IPS-18a (cell line): ENCODE measurements around the gene ZNF280C.
A peak's percentile ranks its signal among the peaks of the same experiment; 100 is the strongest.
"Not testable (repeated sequence)": the region's sequence is repeated elsewhere in the genome, so short reads cannot be mapped to it uniquely, and the experiment has no call there.

ENCODE experiments used
- H3K27ac ChIP-seq: one replicate; pipeline ENCODE4 v1.5.1; 2013; ENCODE audit warnings: low read length
- H3K27me3 ChIP-seq: one replicate; pipeline ENCODE4 v1.6.1; 2013; ENCODE audit warnings: mild to moderate bottlenecking, low read length; ENCODE audit not compliant: control insufficient read depth, insufficient read depth
- H3K36me3 ChIP-seq: one replicate; pipeline ENCODE4 v1.6.1; 2013; ENCODE audit warnings: low read depth, low read length; ENCODE audit not compliant: control insufficient read depth
- H3K4me1 ChIP-seq: one replicate; pipeline ENCODE4 v1.6.1; 2013; ENCODE audit warnings: low read depth, low read length; ENCODE audit not compliant: control insufficient read depth
- H3K4me3 ChIP-seq: one replicate; pipeline ENCODE4 v1.5.1; 2013; ENCODE audit warnings: low read length
- H3K9ac ChIP-seq: one replicate; pipeline ENCODE4 v1.6.1; 2013; ENCODE audit warnings: mild to moderate bottlenecking, low read length, moderate library complexity
- H3K9me3 ChIP-seq: one replicate; pipeline ENCODE4 v1.6.1; 2013; ENCODE audit warnings: low read depth, low read length; ENCODE audit not compliant: control insufficient read depth

Gene ZNF280C

GRCh38 chrX:130285710-130286109 lies 17.0 kb upstream of the ZNF280C start:
- H3K27ac ChIP-seq, result no peak overlapping the region
- H3K27me3 ChIP-seq, result no peaks in the 10 kb centered on the region
- H3K4me3 ChIP-seq, result no peak overlapping the region
- H3K9ac ChIP-seq, result no peak overlapping the region
- H3K4me1 ChIP-seq, result peaks cover 8% of the 10 kb centered on the region
- peaks cover 9% of the 10 kb centered on the region for H3K9me3 ChIP-seq
- H3K36me3 ChIP-seq, result no peaks in the 10 kb centered on the region

- H3K4me1 ChIP-seq, result peaks cover 14% of the 10 kb centered on the region
- no peak overlapping the region for H3K9ac ChIP-seq
- no peak overlapping the region for H3K4me3 ChIP-seq
- no peak overlapping the region for H3K27ac ChIP-seq
- no peaks in the 10 kb centered on the region for H3K36me3 ChIP-seq
- peaks cover 9% of the 10 kb centered on the region for H3K9me3 ChIP-seq
- no peaks in the 10 kb centered on the region for H3K27me3 ChIP-seq
Observed at GRCh38 chrX:130285069-130285620, 16.4 kb upstream of the ZNF280C start.

- Histone ChIP-seq H3K9ac (no peak overlapping the region), H3K4me3 (no peak overlapping the region), H3K27me3 (no peaks in the 10 kb centered on the region), H3K4me1 (peaks cover 16% of the 10 kb centered on the region), H3K9me3 (peaks cover 6% of the 10 kb centered on the region), H3K36me3 (no peaks in the 10 kb centered on the region), H3K27ac (no peak overlapping the region)
Observed at GRCh38 chrX:130282151-130282550, 13.5 kb upstream of the ZNF280C start.

GRCh38 chrX:130280901-130281300 lies 12.2 kb upstream of the ZNF280C start:
- H3K27ac ChIP-seq, result peak overlapping the region; percentile 10
- H3K36me3 ChIP-seq, result no peaks in the 10 kb centered on the region
- no peak overlapping the region for H3K9ac ChIP-seq
- H3K4me1 ChIP-seq, result peaks cover 16% of the 10 kb centered on the region
- peaks cover 6% of the 10 kb centered on the region for H3K9me3 ChIP-seq
- no peaks in the 10 kb centered on the region for H3K27me3 ChIP-seq
- H3K4me3 ChIP-seq, result no peak overlapping the region

- H3K27me3 ChIP-seq, H3K4me1 ChIP-seq, H3K9ac ChIP-seq, H3K27ac ChIP-seq, H3K36me3 ChIP-seq, H3K4me3 ChIP-seq: not testable (repeated sequence)
- H3K9me3 ChIP-seq, result peaks cover 13% of the 10 kb centered on the region
Observed at GRCh38 chrX:130272253-130272652, 3.6 kb upstream of the ZNF280C start.

GRCh38 chrX:130269391-130269790 lies 692 bp upstream of the ZNF280C start:
- H3K36me3 ChIP-seq, H3K9ac ChIP-seq, H3K4me3 ChIP-seq, H3K27ac ChIP-seq, H3K27me3 ChIP-seq, H3K4me1 ChIP-seq: not testable (repeated sequence)
- peaks cover 15% of the 10 kb centered on the region for H3K9me3 ChIP-seq

GRCh38 chrX:130267956-130268448 lies 697 bp downstream of the ZNF280C start:
- H3K27me3 ChIP-seq, result no peaks in the 10 kb centered on the region
- H3K4me3 ChIP-seq, result peak overlapping the region; percentile 84
- no peaks in the 10 kb centered on the region for H3K36me3 ChIP-seq
- peaks cover 14% of the 10 kb centered on the region for H3K9me3 ChIP-seq
- no peaks in the 10 kb centered on the region for H3K4me1 ChIP-seq
- H3K27ac ChIP-seq, result peak overlapping the region; percentile 52
- H3K9ac ChIP-seq, result peak overlapping the region; percentile 91

- Histone ChIP-seq H3K4me3 (no peak overlapping the region), H3K9me3 (peaks cover 12% of the 10 kb centered on the region), H3K36me3 (no peaks in the 10 kb centered on the region), H3K9ac (no peak overlapping the region), H3K27me3 (no peaks in the 10 kb centered on the region), H3K27ac (no peak overlapping the region), H3K4me1 (no peaks in the 10 kb centered on the region)
Observed at GRCh38 chrX:130264573-130264972, 4.1 kb downstream of the ZNF280C start.

GRCh38 chrX:130263016-130263415 lies 5.7 kb downstream of the ZNF280C start:
- peaks cover 9% of the 10 kb centered on the region for H3K9me3 ChIP-seq
- no peak overlapping the region for H3K4me3 ChIP-seq
- H3K36me3 ChIP-seq, result no peaks in the 10 kb centered on the region
- no peaks in the 10 kb centered on the region for H3K4me1 ChIP-seq
- H3K9ac ChIP-seq, result no peak overlapping the region
- no peak overlapping the region for H3K27ac ChIP-seq
- no peaks in the 10 kb centered on the region for H3K27me3 ChIP-seq

- Histone ChIP-seq H3K4me1 (no peaks in the 10 kb centered on the region), H3K27ac (no peak overlapping the region), H3K9me3 (peaks cover 5% of the 10 kb centered on the region), H3K27me3 (no peaks in the 10 kb centered on the region), H3K4me3 (no peak overlapping the region), H3K36me3 (no peaks in the 10 kb centered on the region), H3K9ac (no peak overlapping the region)
Observed at GRCh38 chrX:130262231-130262630, 6.5 kb downstream of the ZNF280C start.

- no peak overlapping the region for H3K4me3 ChIP-seq
- H3K4me1 ChIP-seq, result no peaks in the 10 kb centered on the region
- no peaks in the 10 kb centered on the region for H3K27me3 ChIP-seq
- H3K27ac ChIP-seq, result no peak overlapping the region
- no peak overlapping the region for H3K9ac ChIP-seq
- no peaks in the 10 kb centered on the region for H3K36me3 ChIP-seq
- H3K9me3 ChIP-seq, result peaks cover 4% of the 10 kb centered on the region
Observed at GRCh38 chrX:130261296-130261893, 7.3 kb downstream of the ZNF280C start.

GRCh38 chrX:130260316-130260715 lies 8.4 kb downstream of the ZNF280C start:
- Histone ChIP-seq H3K9me3 (peaks cover 10% of the 10 kb centered on the region), H3K4me1 (no peaks in the 10 kb centered on the region), H3K36me3 (no peaks in the 10 kb centered on the region), H3K4me3 (no peak overlapping the region), H3K9ac (no peak overlapping the region), H3K27me3 (no peaks in the 10 kb centered on the region), H3K27ac (no peak overlapping the region)
